ENCODE results near the gene CTNND2. TPM values are rescaled to one million over a fixed set of nuclear protein-coding genes. Genes with fewer than 3 reads are reported as not detected.

The CTNND2 gene
- total RNA-seq, 1 donor from 2014 or later: 18.4 TPM

- no peaks in the 10 kb centered on the region for H3K9me3 ChIP-seq (replicated peaks)
- no peak overlapping the region for H3K27ac ChIP-seq (replicated peaks)
- TF ChIP-seq CTCF (IDR thresholded peaks at IDR 0.05; ENCODE audit: borderline replicate concordance): no peak
- intact Hi-C loops (cut with micrococcal nuclease): no loop called here
- H3K4me3 ChIP-seq: no peak overlapping the region
- H3K4me1 ChIP-seq: no peaks in the 10 kb centered on the region
- H3K36me3 ChIP-seq: no peaks in the 10 kb centered on the region
- DNase-seq: no peak
- H3K27me3 ChIP-seq (ENCODE audit: low read depth): peaks cover 3% of the 10 kb centered on the region
These were observed 850.2 kb downstream of the CTNND2 start for GRCh38 chr5:11054014-11054413.

- DNase-seq: no peak
- H3K36me3 ChIP-seq: no peaks in the 10 kb centered on the region
- H3K27ac ChIP-seq (replicated peaks): no peak overlapping the region
- H3K4me1 ChIP-seq: no peaks in the 10 kb centered on the region
- no peaks in the 10 kb centered on the region for H3K9me3 ChIP-seq (replicated peaks)
- H3K27me3 ChIP-seq (ENCODE audit: low read depth): peaks cover 3% of the 10 kb centered on the region
- TF ChIP-seq CTCF (IDR thresholded peaks at IDR 0.05; ENCODE audit: borderline replicate concordance): no peak
- no peak overlapping the region for H3K4me3 ChIP-seq
- intact Hi-C loops (cut with micrococcal nuclease): no loop called here
These were observed 851.4 kb downstream of the CTNND2 start for GRCh38 chr5:11052871-11053270.

GRCh38 chr5:11050596-11051304, 853.5 kb downstream of the CTNND2 start:
- DNase-seq: no peak
- intact Hi-C loops (cut with micrococcal nuclease): no loop called here
- no peak overlapping the region for H3K4me3 ChIP-seq
- no peaks in the 10 kb centered on the region for H3K4me1 ChIP-seq
- no peaks in the 10 kb centered on the region for H3K9me3 ChIP-seq (replicated peaks)
- no peak for TF ChIP-seq CTCF (IDR thresholded peaks at IDR 0.05; ENCODE audit: borderline replicate concordance)
- H3K36me3 ChIP-seq: no peaks in the 10 kb centered on the region
- H3K27me3 ChIP-seq (ENCODE audit: low read depth): peaks cover 3% of the 10 kb centered on the region
- H3K27ac ChIP-seq (replicated peaks): no peak overlapping the region

- Histone ChIP-seq H3K27me3 (ENCODE audit: low read depth) (no peaks in the 10 kb centered on the region), H3K36me3 (no peaks in the 10 kb centered on the region), H3K9me3 (replicated peaks) (no peaks in the 10 kb centered on the region), H3K4me1 (no peaks in the 10 kb centered on the region), H3K27ac (replicated peaks) (no peak overlapping the region), H3K4me3 (no peak overlapping the region)
- no peak for DNase-seq
- TF ChIP-seq CTCF (IDR thresholded peaks at IDR 0.05; ENCODE audit: borderline replicate concordance): no peak
- intact Hi-C loops (cut with micrococcal nuclease): no loop called here
These were observed 855.5 kb downstream of the CTNND2 start for GRCh38 chr5:11048760-11049159.

- DNase-seq: no peak
- TF ChIP-seq CTCF (IDR thresholded peaks at IDR 0.05; ENCODE audit: borderline replicate concordance): no peak
- Histone ChIP-seq H3K36me3 (no peaks in the 10 kb centered on the region), H3K4me1 (no peaks in the 10 kb centered on the region), H3K9me3 (replicated peaks) (no peaks in the 10 kb centered on the region), H3K4me3 (no peak overlapping the region), H3K27me3 (ENCODE audit: low read depth) (no peaks in the 10 kb centered on the region), H3K27ac (replicated peaks) (no peak overlapping the region)
- intact Hi-C loops (cut with micrococcal nuclease): no loop called here
These were observed 856.6 kb downstream of the CTNND2 start for GRCh38 chr5:11047625-11048024.
